IMR-90 (cell line): ENCODE measurements around the gene PAX5. TPM values are rescaled to one million over a fixed set of nuclear protein-coding genes. Genes with fewer than 3 reads are reported as not detected.

ENCODE experiments used
- ATAC-seq: fragments of 200-7000 bp; cut with Tn5 transposase; 2 replicates; pipeline ENCODE4 v1.9.1; 2020; ENCODE audit warnings: low read depth, mild to moderate bottlenecking, moderate library complexity
- BruUV-seq: library from RNA; stranded (reverse); fragments of 400-500 nt; replicated peaks from 2 replicates; lab custom pipeline; 2021; lab: Mats Ljungman, UMichigan
- CTCF ChIA-PET: fragments of 300-600 bp; formaldehyde crosslinking; extraction: SDS; loops from one replicate; lab custom pipeline; 2021; ENCODE audit warnings: antibody characterized with exemption; lab: Yijun Ruan, JAX
- POLR2A ChIA-PET: fragments of 300-600 bp; sonication (Branson Sonifier 250); formaldehyde crosslinking; loops from one replicate; lab custom pipeline; 2022; ENCODE audit warnings: antibody characterized with exemption; ENCODE audit not compliant: unreplicated experiment; lab: Charles Lee
- DNase-seq: peaks from one replicate; pipeline ENCODE4 v3.0.0; 2013
- H2AFZ ChIP-seq: replicated peaks from 2 replicates; pipeline ENCODE3; 2013; ENCODE audit warnings: low read length, mild to moderate bottlenecking; ENCODE audit not compliant: poor library complexity
- H2AK5ac ChIP-seq: 2 replicates; pipeline ENCODE4 v1.6.1; 2013; ENCODE audit warnings: low read depth, low read length, inconsistent platforms
- H2AK9ac ChIP-seq: replicated peaks from 2 replicates; pipeline ENCODE3; 2013; ENCODE audit warnings: mild to moderate bottlenecking, low read depth, low read length, moderate library complexity; ENCODE audit not compliant: poor library complexity
- H2BK120ac ChIP-seq: 2 replicates; pipeline ENCODE4 v1.6.1; 2013; ENCODE audit warnings: low read depth, low read length, inconsistent platforms
- H2BK15ac ChIP-seq: 3 replicates; pipeline ENCODE4 v1.6.1; 2013; ENCODE audit warnings: low read depth, low read length, inconsistent platforms
- H2BK20ac ChIP-seq: 2 replicates; pipeline ENCODE4 v1.6.1; 2013; ENCODE audit warnings: low read depth, mild to moderate bottlenecking, inconsistent platforms, low read length, moderate library complexity
- H2BK5ac ChIP-seq: 2 replicates; pipeline ENCODE4 v1.6.1; 2013; ENCODE audit warnings: mild to moderate bottlenecking, low read depth, low read length, inconsistent platforms; ENCODE audit not compliant: poor library complexity, severe bottlenecking
- H3K14ac ChIP-seq: replicated peaks from 2 replicates; pipeline ENCODE4 v1.6.1; 2013; ENCODE audit warnings: low read depth, low read length, inconsistent platforms
- H3K18ac ChIP-seq: 2 replicates; pipeline ENCODE4 v1.6.1; 2013; ENCODE audit warnings: low read depth, low read length, control low read depth
- H3K23ac ChIP-seq: 2 replicates; pipeline ENCODE4 v1.6.1; 2013; ENCODE audit warnings: low read depth, low read length, inconsistent platforms
- H3K27ac ChIP-seq: 2 replicates; pipeline ENCODE4 v1.5.1; 2013; ENCODE audit warnings: mild to moderate bottlenecking, control low read depth, low read length; ENCODE audit not compliant: insufficient read depth
- H3K27me3 ChIP-seq: 2 replicates; pipeline ENCODE4 v1.6.1; 2013; ENCODE audit warnings: low read length; ENCODE audit not compliant: control insufficient read depth, insufficient read depth
- H3K36me3 ChIP-seq: 2 replicates; pipeline ENCODE4 v1.6.1; 2013; ENCODE audit warnings: low read length, mixed read lengths; ENCODE audit not compliant: control insufficient read depth, insufficient read depth
- H3K4ac ChIP-seq: 2 replicates; pipeline ENCODE4 v1.6.1; 2013; ENCODE audit warnings: low read depth, low read length, inconsistent platforms
- H3K4me1 ChIP-seq: 2 replicates; pipeline ENCODE4 v1.6.1; 2013; ENCODE audit warnings: low read length, mixed read lengths; ENCODE audit not compliant: control insufficient read depth, insufficient read depth
- H3K4me2 ChIP-seq: 2 replicates; pipeline ENCODE4 v1.6.1; 2013; ENCODE audit warnings: low read depth, mild to moderate bottlenecking, control low read depth, low read length, moderate library complexity
- H3K4me3 ChIP-seq: 2 replicates; pipeline ENCODE4 v1.5.1; 2013; ENCODE audit warnings: low read depth, mild to moderate bottlenecking, control low read depth, low read length, moderate library complexity; ENCODE audit not compliant: insufficient read depth
- H3K56ac ChIP-seq: 2 replicates; pipeline ENCODE4 v1.6.1; 2013; ENCODE audit warnings: low read length, inconsistent platforms; ENCODE audit not compliant: insufficient read depth; ENCODE audit errors: extremely low read depth
- H3K79me1 ChIP-seq, 2 experiments: 2 replicates each; pipeline ENCODE4 v1.6.1; 2013; ENCODE audit warnings: low read length in 2 of 2, inconsistent platforms in 1 of 2, low read depth in 1 of 2
- H3K9ac ChIP-seq: 2 replicates; pipeline ENCODE4 v1.6.1; 2013; ENCODE audit warnings: low read depth, low read length, control low read depth
- H3K9me1 ChIP-seq: 2 replicates; pipeline ENCODE4 v1.6.1; 2013; ENCODE audit warnings: low read length, inconsistent platforms; ENCODE audit not compliant: insufficient read depth
- H3K9me3 ChIP-seq: 2 replicates; pipeline ENCODE4 v1.6.1; 2013; ENCODE audit warnings: low read length; ENCODE audit not compliant: control insufficient read depth, insufficient read depth
- H4K20me1 ChIP-seq: 2 replicates; pipeline ENCODE4 v1.6.1; 2013; ENCODE audit warnings: low read length, inconsistent platforms; ENCODE audit not compliant: insufficient read depth
- H4K5ac ChIP-seq: 2 replicates; pipeline ENCODE4 v1.6.1; 2013; ENCODE audit warnings: mild to moderate bottlenecking, low read depth, low read length, control low read depth
- H4K8ac ChIP-seq, 2 experiments: 2 replicates each; pipeline ENCODE4 v1.6.1; 2013; ENCODE audit warnings: low read depth in 2 of 2, low read length in 2 of 2, control low read depth in 1 of 2, inconsistent platforms in 1 of 2
- H4K91ac ChIP-seq: 2 replicates; pipeline ENCODE4 v1.6.1; 2013; ENCODE audit warnings: low read depth, low read length, inconsistent platforms; ENCODE audit not compliant: insufficient read depth
- MAFK ChIP-seq: IDR thresholded peaks from 2 replicates; pipeline ENCODE4 v1.6.1; 2012; ENCODE audit warnings: low read depth, low read length, improper control_type of control experiment
- POLR2A ChIP-seq: IDR thresholded peaks from 2 replicates; pipeline ENCODE4 v1.6.1; 2012; ENCODE audit warnings: mild to moderate bottlenecking, low read depth, low read length
- RAD21 ChIP-seq: IDR thresholded peaks from 2 replicates; pipeline ENCODE4 v1.6.1; 2012; ENCODE audit warnings: low read length, improper control_type of control experiment
- SMC3 ChIP-seq: fragments of 150-350 bp; IDR thresholded peaks from 2 replicates; pipeline ENCODE4 v1.6.1; 2016; ENCODE audit warnings: low read depth, mild to moderate bottlenecking, antibody characterized with exemption, low read length, moderate library complexity
- WGBS, 2 experiments: methylation state at CpG; one replicate each; pipeline versions ENCODE4 v1.1.5 to v1.1.7; 2013; ENCODE audit warnings: missing lambda C conversion rate in 2 of 2; ENCODE audit not compliant: insufficient read length in 1 of 2; ENCODE audit errors: extremely low coverage in 2 of 2; 5-methylcytosine and 5-hydroxymethylcytosine counted together
- dilution Hi-C: fragments of 300-500 bp; cut with HindIII; formaldehyde crosslinking; loops from one replicate; pipeline ENCODE4 v1.14.3; 2018; ENCODE audit warnings: low sequenced_read_pairs; ENCODE audit not compliant: unreplicated experiment
- in situ Hi-C: fragments of 300-500 bp; cut with MboI; formaldehyde crosslinking; loops from 3 replicates; pipeline ENCODE4 v1.14.3; 2019; ENCODE audit warnings: low sequenced_read_pairs, inconsistent platforms, mixed read lengths
- intact Hi-C: fragments of 100-400 bp; cut with micrococcal nuclease; formaldehyde crosslinking; loops from 2 replicates; pipeline ENCODE4 v1.10.0; 2022
- polyA plus RNA-seq, 3 experiments: library from polyadenylated mRNA; depleted of rRNA; stranded (reverse); fragments of >200 nt; gene quantifications; 2 replicates each; pipeline ENCODE4 v1.2.3, GENCODE V29; 2012; ENCODE audit warnings: low replicate concordance in 1 of 3
- total RNA-seq: library from RNA; depleted of rRNA; stranded (reverse); fragments of >200 nt; gene quantifications from 2 replicates; pipeline ENCODE4 v1.2.3, GENCODE V29; 2012
- TF ChIP-seq, protein P1 (sequence below): fragments of 150-350 bp; IDR thresholded peaks from 2 replicates; pipeline ENCODE4 v1.6.1; 2016; ENCODE audit warnings: low read depth, mild to moderate bottlenecking, low read length, moderate library complexity, borderline replicate concordance
- TF ChIP-seq, protein P2 (sequence below): fragments of 150-350 bp; IDR thresholded peaks from 2 replicates; pipeline ENCODE4 v1.6.1; 2017; ENCODE audit warnings: mild to moderate bottlenecking, antibody characterized with exemption, low read length, low read depth

PAX5 gene
- total and polyA plus RNA-seq, 2 of the 4 experiments (the other 2 are of a cell fraction) = not detected

- TF ChIP-seq, protein P1, sequence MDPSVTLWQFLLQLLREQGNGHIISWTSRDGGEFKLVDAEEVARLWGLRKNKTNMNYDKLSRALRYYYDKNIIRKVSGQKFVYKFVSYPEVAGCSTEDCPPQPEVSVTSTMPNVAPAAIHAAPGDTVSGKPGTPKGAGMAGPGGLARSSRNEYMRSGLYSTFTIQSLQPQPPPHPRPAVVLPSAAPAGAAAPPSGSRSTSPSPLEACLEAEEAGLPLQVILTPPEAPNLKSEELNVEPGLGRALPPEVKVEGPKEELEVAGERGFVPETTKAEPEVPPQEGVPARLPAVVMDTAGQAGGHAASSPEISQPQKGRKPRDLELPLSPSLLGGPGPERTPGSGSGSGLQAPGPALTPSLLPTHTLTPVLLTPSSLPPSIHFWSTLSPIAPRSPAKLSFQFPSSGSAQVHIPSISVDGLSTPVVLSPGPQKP = no peak
- TF ChIP-seq RAD21 (no peak), POLR2A (no peak), MAFK (no peak), SMC3 (no peak)
- TF ChIP-seq, protein P2, sequence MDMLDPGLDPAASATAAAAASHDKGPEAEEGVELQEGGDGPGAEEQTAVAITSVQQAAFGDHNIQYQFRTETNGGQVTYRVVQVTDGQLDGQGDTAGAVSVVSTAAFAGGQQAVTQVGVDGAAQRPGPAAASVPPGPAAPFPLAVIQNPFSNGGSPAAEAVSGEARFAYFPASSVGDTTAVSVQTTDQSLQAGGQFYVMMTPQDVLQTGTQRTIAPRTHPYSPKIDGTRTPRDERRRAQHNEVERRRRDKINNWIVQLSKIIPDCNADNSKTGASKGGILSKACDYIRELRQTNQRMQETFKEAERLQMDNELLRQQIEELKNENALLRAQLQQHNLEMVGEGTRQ = no peak
- Histone ChIP-seq H4K20me1 (peaks cover 5% of the 10 kb centered on the region; the same call in 1 of the 2 replicates), H3K79me1 (no peaks in the 10 kb centered on the region), H3K23ac (no peak overlapping the region), H4K5ac (no peak overlapping the region), H3K4me1 (no peaks in the 10 kb centered on the region; the same call in 1 of the 2 replicates), H2BK5ac (no peak overlapping the region), H2AFZ (no peak overlapping the region), H3K14ac (no peak overlapping the region), H3K27ac (no peak overlapping the region), H2BK15ac (no peak overlapping the region), H2BK120ac (no peak overlapping the region), H3K56ac (no peak overlapping the region), H2AK5ac (no peak overlapping the region), H3K27me3 (peaks cover 69% of the 10 kb centered on the region), H3K9me1 (no peaks in the 10 kb centered on the region), H3K18ac (no peak overlapping the region), H4K8ac (no peak overlapping the region), H2BK20ac (no peak overlapping the region), H3K4ac (no peak overlapping the region), H2AK9ac (no peak overlapping the region), H3K4me3 (no peak overlapping the region), H3K4me2 (no peak overlapping the region), H4K91ac (no peak overlapping the region), H3K36me3 (no peaks in the 10 kb centered on the region), H3K9me3 (peaks cover 2% of the 10 kb centered on the region), H3K9ac (no peak overlapping the region)
- ATAC-seq (no peak), DNase-seq (no peak)
- POLR2A ChIA-PET = no interaction called here
- in situ Hi-C loops = no loop called here
- WGBS, 2 experiments = 11% methylated on average over 3 of the region's 15 CpGs; no CpG with 5 or more reads in 1 of the 2 experiments
- dilution Hi-C loops = no loop called here
- CTCF ChIA-PET = no interaction called here
- no TSS peak for BruUV-seq
- intact Hi-C loops = loop anchor here (10.0 kb wide), 1 partner anchor 110 kb away; no protein-coding TSS in a partner anchor
Observed at GRCh38 chr9:36985061-36985768, 48.9 kb downstream of the PAX5 start.
